ENCODE results near the gene SAP130.

Gene SAP130

GRCh38 chr2:128058114-128058513 lies 30.3 kb upstream of the SAP130 start:
- TF ChIP-seq CTCF (conservative IDR thresholded peaks at IDR 0.05; ENCODE audit: low read depth, low read length), result no peak
- no peak overlapping the region for H3K4me3 ChIP-seq (ENCODE audit: low read length)
- no peak for DNase-seq (ENCODE audit: low read depth)

GRCh38 chr2:128057334-128057733 lies 29.5 kb upstream of the SAP130 start:
- DNase-seq (ENCODE audit: low read depth), result no peak
- no peak overlapping the region for H3K4me3 ChIP-seq (ENCODE audit: low read length)
- TF ChIP-seq CTCF (conservative IDR thresholded peaks at IDR 0.05; ENCODE audit: low read depth, low read length), result no peak

GRCh38 chr2:128054104-128054885 lies 26.4 kb upstream of the SAP130 start:
- no peak overlapping the region for H3K4me3 ChIP-seq (ENCODE audit: low read length)
- no peak for DNase-seq (ENCODE audit: low read depth)
- no peak for TF ChIP-seq CTCF (conservative IDR thresholded peaks at IDR 0.05; ENCODE audit: low read depth, low read length)

- TF ChIP-seq CTCF (conservative IDR thresholded peaks at IDR 0.05; ENCODE audit: low read depth, low read length), result no peak
- H3K4me3 ChIP-seq (ENCODE audit: low read length), result no peak overlapping the region
- no peak for DNase-seq (ENCODE audit: low read depth)
Observed at GRCh38 chr2:128053331-128053730, 25.5 kb upstream of the SAP130 start.

GRCh38 chr2:128043041-128043440 lies 15.2 kb upstream of the SAP130 start:
- TF ChIP-seq CTCF (conservative IDR thresholded peaks at IDR 0.05; ENCODE audit: low read depth, low read length), result no peak
- H3K4me3 ChIP-seq (ENCODE audit: low read length), result no peak overlapping the region
- no peak for DNase-seq (ENCODE audit: low read depth)

DNA sequence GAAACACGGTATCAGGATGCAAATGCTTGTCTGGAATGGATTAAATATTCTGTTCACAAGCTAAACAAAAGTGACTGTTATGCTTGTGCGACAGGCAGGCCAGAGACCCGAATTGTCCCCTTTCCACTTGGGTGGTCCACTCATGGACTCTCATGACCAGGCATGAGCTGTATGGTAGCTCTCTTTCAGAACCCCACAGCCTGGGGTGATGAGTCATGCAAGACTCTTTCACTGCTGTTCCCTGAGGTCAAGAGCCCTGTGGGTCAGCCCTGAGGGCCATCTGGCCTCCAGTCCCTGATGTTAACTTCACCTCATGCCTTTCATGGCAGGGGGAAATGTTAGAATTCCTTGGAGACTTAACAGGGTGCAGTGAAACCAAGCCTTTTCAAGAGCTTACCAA lies 13.7 kb upstream of the SAP130 start:
- no peak for TF ChIP-seq CTCF (conservative IDR thresholded peaks at IDR 0.05; ENCODE audit: low read depth, low read length)
- no peak for DNase-seq (ENCODE audit: low read depth)
- no peak overlapping the region for H3K4me3 ChIP-seq (ENCODE audit: low read length)

DNA sequence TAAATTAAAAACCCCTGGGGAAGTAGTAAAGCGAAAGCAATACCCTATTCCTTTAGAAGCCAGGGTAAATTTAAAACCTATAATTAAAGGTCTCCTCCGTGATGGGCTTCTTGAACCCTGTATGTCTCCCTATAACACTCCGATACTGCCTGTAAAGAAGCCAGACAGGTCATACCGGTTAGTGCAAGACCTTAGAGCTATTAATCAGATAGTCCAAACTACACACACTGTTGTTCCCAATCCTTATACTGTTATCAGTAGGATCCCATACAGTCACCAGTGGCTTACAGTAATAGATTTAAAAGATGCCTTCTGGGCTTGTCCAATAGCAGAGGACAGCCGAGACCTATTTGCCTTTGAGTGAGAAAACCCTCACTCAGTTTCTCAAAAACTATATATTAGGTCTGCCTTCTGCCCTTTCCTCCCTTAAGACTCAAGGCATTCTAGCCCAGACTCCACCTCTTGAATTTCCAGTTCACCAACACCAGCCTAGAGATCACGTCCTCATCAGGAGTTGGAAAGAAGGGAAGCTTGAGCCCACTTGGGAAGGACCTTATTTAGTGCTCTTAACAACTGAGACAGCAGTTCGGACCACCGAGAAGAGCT lies 12.4 kb upstream of the SAP130 start:
- TF ChIP-seq CTCF (conservative IDR thresholded peaks at IDR 0.05; ENCODE audit: low read depth, low read length), result no peak
- no peak overlapping the region for H3K4me3 ChIP-seq (ENCODE audit: low read length)
- DNase-seq (ENCODE audit: low read depth), result no peak
